A549 (cell line): ENCODE results near the gene SLC2A13. TPM values are rescaled to one million over a fixed set of nuclear protein-coding genes. Genes with fewer than 3 reads are reported as not detected.
A peak's percentile ranks its signal among the peaks of the same experiment; 100 is the strongest.
"Not testable (repeated sequence)": the region's sequence is repeated elsewhere in the genome, so short reads cannot be mapped to it uniquely, and the experiment has no call there.

Source experiments
- ATAC-seq, 2 experiments: fragments of 200-7000 bp in 1 of 2; fragments of >200 bp in 1 of 2; cut with Nextera tagmentation in 1 of 2; cut with Tn5 transposase in 1 of 2; 3 replicates each; pipeline versions ENCODE4 v1.8.0 to v1.9.1; 2018 to 2020; ENCODE audit warnings: mild to moderate bottlenecking in 1 of 2, moderate library complexity in 1 of 2
- CTCF ChIA-PET: fragments of 300-600 bp; sonication (Branson Sonifier 250); formaldehyde crosslinking; extraction: SDS; loops from one replicate; lab custom pipeline; 2021; ENCODE audit warnings: antibody characterized with exemption, inconsistent platforms; lab: Yijun Ruan, JAX
- POLR2A ChIA-PET: fragments of 350-600 bp; formaldehyde crosslinking; extraction: SDS; loops from one replicate; lab custom pipeline; 2021; ENCODE audit warnings: antibody characterized with exemption, inconsistent platforms; lab: Yijun Ruan, JAX
- DNase-seq, 2 experiments: peaks; one replicate each; pipeline versions ENCODE4 v3.0.0 to v3.0.0-alpha.2; 2011 to 2016; ENCODE audit warnings: low read depth in 1 of 2, low spot score in 1 of 2
- FAIRE-seq: peaks from 2 replicates; lab custom pipeline; 2011; peaks lifted over from hg19 to GRCh38; lab: Jason Lieb, UNC
- H3K27ac ChIP-seq, 2 experiments: fragments of >200 bp; sonication (Bioruptor Twin); formaldehyde crosslinking; 3 replicates each; pipeline ENCODE4 v1.5.1; 2016 to 2017
- H3K4me1 ChIP-seq: fragments of >200 bp; sonication (Bioruptor Twin); formaldehyde crosslinking; 3 replicates; pipeline ENCODE4 v1.6.1; 2016
- H3K4me2 ChIP-seq: fragments of >200 bp; sonication (Bioruptor Twin); formaldehyde crosslinking; 3 replicates; pipeline ENCODE4 v1.6.1; 2016
- H3K4me3 ChIP-seq: fragments of >200 bp; sonication (Bioruptor Twin); formaldehyde crosslinking; 3 replicates; pipeline ENCODE4 v1.5.1; 2016
- H3K9me3 ChIP-seq: fragments of >200 bp; sonication (Bioruptor Twin); formaldehyde crosslinking; 3 replicates; pipeline ENCODE4 v1.6.1; 2016
- BCL3 ChIP-seq: fragments of >200 bp; sonication (Bioruptor Twin); formaldehyde crosslinking; IDR thresholded peaks from 3 replicates; pipeline ENCODE4 v1.6.1; 2016
- CBX8 ChIP-seq: fragments of 200-600 bp; sonication (generic); IDR thresholded peaks from 2 replicates; pipeline ENCODE4 v1.6.1; 2016
- CEBPB ChIP-seq, 2 experiments: fragments of >200 bp in 1 of 2; sonication (Bioruptor Twin) in 1 of 2; formaldehyde crosslinking in 1 of 2; IDR thresholded peaks; 2 replicates each; pipeline ENCODE4 v1.6.1; 2012 to 2016
- CHD2 ChIP-seq: fragments of 150-350 bp; IDR thresholded peaks from 2 replicates; pipeline ENCODE4 v1.6.1; 2014; ENCODE audit warnings: low read length; ENCODE audit not compliant: partially characterized antibody
- CTCF ChIP-seq: fragments of >200 bp; sonication (Bioruptor Twin); formaldehyde crosslinking; IDR thresholded peaks from 3 replicates; pipeline ENCODE4 v1.5.1; 2016
- E2F6 ChIP-seq: IDR thresholded peaks from 2 replicates; pipeline ENCODE4 v1.6.1; 2012; ENCODE audit warnings: low read depth, borderline replicate concordance
- EP300 ChIP-seq, 2 experiments: fragments of >200 bp; sonication (Bioruptor Twin); formaldehyde crosslinking; IDR thresholded peaks; 2 replicates in 1 of 2; 3 replicates in 1 of 2; pipeline ENCODE4 v1.6.1; 2016 to 2017
- FOXS1 ChIP-seq: fragments of 250-450 bp; sonication (Bioruptor Pico); IDR thresholded peaks from 2 replicates; pipeline ENCODE4 v1.5.0; 2020; ENCODE audit warnings: mild to moderate bottlenecking, moderate library complexity
- HOXB13 ChIP-seq: fragments of 250-450 bp; sonication (Bioruptor Pico); IDR thresholded peaks from 2 replicates; pipeline ENCODE4 v1.5.0; 2020; ENCODE audit warnings: low read depth, mild to moderate bottlenecking, moderate library complexity
- HOXB5 ChIP-seq: fragments of 250-450 bp; sonication (Bioruptor Pico); IDR thresholded peaks from 2 replicates; pipeline ENCODE4 v1.5.0; 2020; ENCODE audit warnings: mild to moderate bottlenecking, moderate library complexity
- KDM1A ChIP-seq: fragments of 200-600 bp; sonication (generic); IDR thresholded peaks from 2 replicates; pipeline ENCODE4 v1.6.1; 2016; ENCODE audit warnings: low read depth, mild to moderate bottlenecking
- MAFK ChIP-seq: fragments of 450-650 bp; IDR thresholded peaks from 2 replicates; pipeline ENCODE4 v1.6.1; 2014; ENCODE audit not compliant: partially characterized antibody
- MYC ChIP-seq: IDR thresholded peaks from 2 replicates; pipeline ENCODE4 v1.6.1; 2012; ENCODE audit warnings: mild to moderate bottlenecking, inconsistent platforms, low read length, improper control_type of control experiment, borderline replicate concordance
- NFE2L2 ChIP-seq: fragments of 150-350 bp; conservative IDR thresholded peaks from 2 replicates; pipeline ENCODE4 v1.6.1; 2014; ENCODE audit warnings: low read length
- PHF8 ChIP-seq: fragments of 200-600 bp; sonication (generic); IDR thresholded peaks from 2 replicates; pipeline ENCODE4 v1.6.1; 2016; ENCODE audit warnings: low read depth, mild to moderate bottlenecking, antibody characterized with exemption, moderate library complexity, borderline replicate concordance
- RAD21 ChIP-seq, 2 experiments: fragments of >200 bp in 1 of 2; sonication (Bioruptor Twin) in 1 of 2; formaldehyde crosslinking in 1 of 2; IDR thresholded peaks in 1 of 2; conservative IDR thresholded peaks in 1 of 2; 2 replicates in 1 of 2; 3 replicates in 1 of 2; pipeline ENCODE4 v1.6.1; 2012 to 2018; ENCODE audit warnings: inconsistent platforms in 1 of 2
- RARB ChIP-seq: fragments of 250-450 bp; sonication (Bioruptor Pico); IDR thresholded peaks from 2 replicates; pipeline ENCODE4 v1.8.0; 2021; ENCODE audit warnings: mild to moderate bottlenecking, moderate library complexity
- SMC3 ChIP-seq: fragments of >200 bp; sonication (Bioruptor Twin); formaldehyde crosslinking; IDR thresholded peaks from 3 replicates; pipeline ENCODE4 v1.6.1; 2018; ENCODE audit warnings: inconsistent platforms
- SREBF2 ChIP-seq: fragments of 450-650 bp; IDR thresholded peaks from 2 replicates; pipeline ENCODE4 v1.6.1; 2014; ENCODE audit warnings: mild to moderate bottlenecking, moderate library complexity
- ZFP36 ChIP-seq: fragments of 450-650 bp; IDR thresholded peaks from 2 replicates; pipeline ENCODE4 v1.6.1; 2014; ENCODE audit warnings: borderline replicate concordance; ENCODE audit not compliant: partially characterized antibody
- ZNF302 ChIP-seq: fragments of 250-450 bp; sonication (Bioruptor Pico); IDR thresholded peaks from 2 replicates; pipeline ENCODE4 v1.9.0; 2021; ENCODE audit warnings: inconsistent platforms, mild to moderate bottlenecking, moderate library complexity
- ZSCAN20 ChIP-seq: fragments of 250-450 bp; sonication (Bioruptor Pico); IDR thresholded peaks from 2 replicates; pipeline ENCODE4 v1.8.0; 2022; ENCODE audit warnings: mild to moderate bottlenecking, moderate library complexity
- WGBS: methylation state at CpG from one replicate; pipeline ENCODE4 v1.1.6; 2017; ENCODE audit errors: missing lambda C conversion rate; 5-methylcytosine and 5-hydroxymethylcytosine counted together
- polyA plus RNA-seq, 4 experiments: library from polyadenylated mRNA; depleted of rRNA in 3 of 4; stranded (reverse); fragments of >200 nt; fragmentation: RNase III in 1 of 4; extraction: RNeasy Plus Mini Kit Qiagen cat#74134 plus additional on column Dnase treatment in 1 of 4; gene quantifications; 2 replicates in 3 of 4; 3 replicates in 1 of 4; pipeline ENCODE4 v1.2.3, GENCODE V29; 2011 to 2017

Gene SLC2A13
- polyA plus RNA-seq, 2 of the 4 experiments (the other 2 are of a cell fraction), result 4.5 to 8.2 TPM

- no peak for DNase-seq
- no peaks in the 10 kb centered on the region for H3K9me3 ChIP-seq
Measured at GRCh38 chr12:39798429-39798828, 307.5 kb downstream of the SLC2A13 start.

GRCh38 chr12:39795481-39795880 is 310.4 kb downstream of the SLC2A13 start:
- FAIRE-seq (no peak), ATAC-seq (no peak), DNase-seq (no peak)
- Histone ChIP-seq H3K4me2 (no peak overlapping the region), H3K4me1 (no peaks in the 10 kb centered on the region), H3K4me3 (no peak overlapping the region), H3K9me3 (no peaks in the 10 kb centered on the region), H3K27ac (no peak overlapping the region)
- CTCF ChIA-PET, result no interaction called here
- TF ChIP-seq KDM1A (no peak), FOXS1 (CRISPR knock-in tag) (no peak), HOXB5 (no peak), MYC (no peak)
- 90% methylated on average over 2 of the region's 2 CpGs for WGBS
- POLR2A ChIA-PET, result no interaction called here

More at GRCh38 chr12:39798429-39798828, 307.5 kb downstream of the SLC2A13 start:
- no peak for TF ChIP-seq CBX8
- TF ChIP-seq PHF8, result no peak
- TF ChIP-seq HOXB5, result no peak
- TF ChIP-seq SMC3, result no peak
- no peak for TF ChIP-seq ZFP36
- no peak for TF ChIP-seq HOXB13 (CRISPR knock-in tag)
- no peak for TF ChIP-seq RARB
- TF ChIP-seq SREBF2, result no peak
- ATAC-seq, result no peak
- H3K4me1 ChIP-seq, result no peaks in the 10 kb centered on the region
- no peak overlapping the region for H3K27ac ChIP-seq
- no peak overlapping the region for H3K4me2 ChIP-seq
- FAIRE-seq, result no peak
- H3K4me3 ChIP-seq, result no peak overlapping the region
- CTCF ChIA-PET, result no interaction called here
- 78% methylated on average over 5 of the region's 5 CpGs for WGBS
- POLR2A ChIA-PET, result no interaction called here

GRCh38 chr12:39792938-39793337 is 312.9 kb downstream of the SLC2A13 start:
- ATAC-seq, result no peak
- no peak for DNase-seq
- ChIA-PET CTCF (no interaction called here), POLR2A (no interaction called here)
- Histone ChIP-seq H3K9me3 (no peaks in the 10 kb centered on the region), H3K27ac (no peak overlapping the region), H3K4me2 (no peak overlapping the region), H3K4me1 (no peaks in the 10 kb centered on the region), H3K4me3 (no peak overlapping the region)
- WGBS, result 29% methylated on average over 1 of the region's 1 CpG
- FAIRE-seq, result no peak
- TF ChIP-seq MAFK, result peak; percentile 36
- TF ChIP-seq ZFP36, result no peak

GRCh38 chr12:39788239-39788638 is 317.6 kb downstream of the SLC2A13 start:
- Histone ChIP-seq H3K4me1 (no peaks in the 10 kb centered on the region), H3K4me2 (no peak overlapping the region), H3K27ac (no peak overlapping the region), H3K9me3 (no peaks in the 10 kb centered on the region), H3K4me3 (no peak overlapping the region)
- POLR2A ChIA-PET, result no interaction called here
- no peak for FAIRE-seq
- CTCF ChIA-PET, result no interaction called here
- ATAC-seq, result no peak
- no peak for DNase-seq
- TF ChIP-seq HOXB13 (CRISPR knock-in tag), result no peak
- no peak for TF ChIP-seq MYC
- TF ChIP-seq CHD2, result no peak
- no peak for TF ChIP-seq EP300 (IDR thresholded peaks at IDR 0.05)
- no peak for TF ChIP-seq BCL3
- no peak for TF ChIP-seq NFE2L2
- no peak for TF ChIP-seq CEBPB (IDR thresholded peaks at IDR 0.05)
- no peak for TF ChIP-seq ZNF302
- TF ChIP-seq E2F6, result no peak
- TF ChIP-seq MAFK, result no peak
- no peak for TF ChIP-seq ZSCAN20
- no peak for TF ChIP-seq CTCF
- no peak for TF ChIP-seq PHF8
- TF ChIP-seq RAD21 (conservative IDR thresholded peaks at IDR 0.05 in 1 of 2, IDR thresholded peaks at IDR 0.05 in 1 of 2), result no peak
- TF ChIP-seq SMC3, result no peak
- WGBS, result 83% methylated on average over 2 of the region's 2 CpGs

- DNase-seq, H3K27ac ChIP-seq, ATAC-seq, FAIRE-seq, H3K4me3 ChIP-seq, H3K4me1 ChIP-seq, H3K9me3 ChIP-seq, POLR2A ChIA-PET, H3K4me2 ChIP-seq: not testable (repeated sequence)
- WGBS, result 36% methylated on average over 2 of the region's 2 CpGs
- CTCF ChIA-PET, result interaction anchor here (1.0 kb wide), 1 partner anchor 11 kb away, joined by 3 read pairs; no protein-coding TSS in a partner anchor
Measured at GRCh38 chr12:39785814-39786213, 320.1 kb downstream of the SLC2A13 start.
